ENCODE data around the gene MEST.

The MEST gene

DNA sequence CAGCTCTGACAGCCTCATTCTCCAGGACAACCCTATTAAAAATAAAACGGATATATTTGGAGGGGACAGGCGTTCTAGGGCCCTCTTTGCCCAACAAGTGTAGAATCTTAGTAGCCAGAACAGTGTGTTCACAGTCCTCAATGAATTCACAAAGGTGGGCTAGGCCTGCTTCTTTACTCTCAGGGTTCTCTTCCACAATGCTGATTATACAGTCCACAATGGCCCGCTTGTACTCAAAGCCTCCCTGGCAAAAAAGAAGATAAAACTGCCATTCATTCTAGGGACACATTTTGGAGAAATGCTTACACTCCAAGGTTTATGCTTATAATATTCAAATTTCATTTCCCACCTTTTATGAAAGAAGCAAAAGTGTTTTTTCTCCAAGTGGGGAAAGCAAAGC, 62.6 kb downstream of the MEST start:
- H3K4me3 ChIP-seq (replicated peaks; ENCODE audit: low read depth, low read length) = no peak overlapping the region
- TF ChIP-seq, protein P1, sequence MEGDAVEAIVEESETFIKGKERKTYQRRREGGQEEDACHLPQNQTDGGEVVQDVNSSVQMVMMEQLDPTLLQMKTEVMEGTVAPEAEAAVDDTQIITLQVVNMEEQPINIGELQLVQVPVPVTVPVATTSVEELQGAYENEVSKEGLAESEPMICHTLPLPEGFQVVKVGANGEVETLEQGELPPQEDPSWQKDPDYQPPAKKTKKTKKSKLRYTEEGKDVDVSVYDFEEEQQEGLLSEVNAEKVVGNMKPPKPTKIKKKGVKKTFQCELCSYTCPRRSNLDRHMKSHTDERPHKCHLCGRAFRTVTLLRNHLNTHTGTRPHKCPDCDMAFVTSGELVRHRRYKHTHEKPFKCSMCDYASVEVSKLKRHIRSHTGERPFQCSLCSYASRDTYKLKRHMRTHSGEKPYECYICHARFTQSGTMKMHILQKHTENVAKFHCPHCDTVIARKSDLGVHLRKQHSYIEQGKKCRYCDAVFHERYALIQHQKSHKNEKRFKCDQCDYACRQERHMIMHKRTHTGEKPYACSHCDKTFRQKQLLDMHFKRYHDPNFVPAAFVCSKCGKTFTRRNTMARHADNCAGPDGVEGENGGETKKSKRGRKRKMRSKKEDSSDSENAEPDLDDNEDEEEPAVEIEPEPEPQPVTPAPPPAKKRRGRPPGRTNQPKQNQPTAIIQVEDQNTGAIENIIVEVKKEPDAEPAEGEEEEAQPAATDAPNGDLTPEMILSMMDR (IDR thresholded peaks at IDR 0.05; ENCODE audit: low read length, missing control alignments) = no peak
- no peak for DNase-seq (ENCODE audit: low read depth)

Measured in fibroblast of pulmonary artery (primary cell).